ENCODE results near the gene NLGN3.

NLGN3 gene

DNA sequence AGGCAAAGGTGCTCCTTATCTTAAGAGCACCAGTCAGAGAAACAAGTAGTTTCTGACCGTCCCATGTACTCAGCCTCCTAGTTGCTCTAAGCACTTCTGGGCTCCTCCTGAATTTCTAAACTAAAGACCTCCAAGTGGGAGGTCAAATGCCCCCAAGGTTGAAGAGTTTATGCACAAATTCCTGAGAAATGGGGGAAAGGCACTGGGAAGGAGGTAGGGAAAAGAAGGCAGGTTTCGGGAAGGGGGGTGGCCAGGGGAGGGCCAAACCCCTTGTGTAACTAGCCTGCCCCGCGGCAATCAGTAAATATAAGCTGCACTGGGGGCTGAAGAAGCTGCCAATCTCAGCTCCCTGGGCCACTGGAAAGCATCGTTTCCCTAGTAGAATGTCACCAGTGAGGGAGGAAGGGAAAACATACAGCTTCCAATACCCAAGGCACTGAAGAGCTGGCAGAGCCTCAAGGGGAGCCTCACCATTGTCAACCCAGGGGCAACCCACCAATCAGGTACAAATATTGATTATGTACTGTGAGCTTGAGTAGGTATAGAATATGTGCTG is 45.6 kb upstream of the NLGN3 start:
- H3K4me3 ChIP-seq (ENCODE audit: low read depth, low read length), result no peak overlapping the region
- no peak for DNase-seq (ENCODE audit: low read depth)
- TF ChIP-seq, protein P1, sequence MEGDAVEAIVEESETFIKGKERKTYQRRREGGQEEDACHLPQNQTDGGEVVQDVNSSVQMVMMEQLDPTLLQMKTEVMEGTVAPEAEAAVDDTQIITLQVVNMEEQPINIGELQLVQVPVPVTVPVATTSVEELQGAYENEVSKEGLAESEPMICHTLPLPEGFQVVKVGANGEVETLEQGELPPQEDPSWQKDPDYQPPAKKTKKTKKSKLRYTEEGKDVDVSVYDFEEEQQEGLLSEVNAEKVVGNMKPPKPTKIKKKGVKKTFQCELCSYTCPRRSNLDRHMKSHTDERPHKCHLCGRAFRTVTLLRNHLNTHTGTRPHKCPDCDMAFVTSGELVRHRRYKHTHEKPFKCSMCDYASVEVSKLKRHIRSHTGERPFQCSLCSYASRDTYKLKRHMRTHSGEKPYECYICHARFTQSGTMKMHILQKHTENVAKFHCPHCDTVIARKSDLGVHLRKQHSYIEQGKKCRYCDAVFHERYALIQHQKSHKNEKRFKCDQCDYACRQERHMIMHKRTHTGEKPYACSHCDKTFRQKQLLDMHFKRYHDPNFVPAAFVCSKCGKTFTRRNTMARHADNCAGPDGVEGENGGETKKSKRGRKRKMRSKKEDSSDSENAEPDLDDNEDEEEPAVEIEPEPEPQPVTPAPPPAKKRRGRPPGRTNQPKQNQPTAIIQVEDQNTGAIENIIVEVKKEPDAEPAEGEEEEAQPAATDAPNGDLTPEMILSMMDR (IDR thresholded peaks at IDR 0.05; ENCODE audit: low read depth, low read length, missing control alignments), result no peak

DNA sequence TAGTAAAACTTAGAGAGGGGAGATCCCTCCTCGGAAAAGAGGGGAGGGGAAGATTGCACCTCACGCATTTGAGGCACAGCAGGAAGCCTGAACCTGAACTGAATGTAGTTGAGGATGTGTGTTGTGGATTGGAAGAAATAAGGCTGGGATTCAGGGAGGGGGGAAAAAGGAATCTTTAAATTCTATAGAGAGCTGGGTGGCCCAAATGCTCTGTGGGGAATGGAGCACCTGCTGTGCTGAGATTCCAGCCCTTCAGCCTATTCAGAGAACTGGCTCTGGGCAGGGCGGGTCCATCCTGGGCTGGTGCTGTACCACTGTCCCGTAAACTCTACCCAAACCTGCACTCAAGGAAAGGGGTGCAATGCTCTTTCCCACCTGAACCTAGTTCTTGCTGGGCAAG is 44.9 kb upstream of the NLGN3 start:
- H3K4me3 ChIP-seq (ENCODE audit: low read depth, low read length), result no peak overlapping the region

DNA sequence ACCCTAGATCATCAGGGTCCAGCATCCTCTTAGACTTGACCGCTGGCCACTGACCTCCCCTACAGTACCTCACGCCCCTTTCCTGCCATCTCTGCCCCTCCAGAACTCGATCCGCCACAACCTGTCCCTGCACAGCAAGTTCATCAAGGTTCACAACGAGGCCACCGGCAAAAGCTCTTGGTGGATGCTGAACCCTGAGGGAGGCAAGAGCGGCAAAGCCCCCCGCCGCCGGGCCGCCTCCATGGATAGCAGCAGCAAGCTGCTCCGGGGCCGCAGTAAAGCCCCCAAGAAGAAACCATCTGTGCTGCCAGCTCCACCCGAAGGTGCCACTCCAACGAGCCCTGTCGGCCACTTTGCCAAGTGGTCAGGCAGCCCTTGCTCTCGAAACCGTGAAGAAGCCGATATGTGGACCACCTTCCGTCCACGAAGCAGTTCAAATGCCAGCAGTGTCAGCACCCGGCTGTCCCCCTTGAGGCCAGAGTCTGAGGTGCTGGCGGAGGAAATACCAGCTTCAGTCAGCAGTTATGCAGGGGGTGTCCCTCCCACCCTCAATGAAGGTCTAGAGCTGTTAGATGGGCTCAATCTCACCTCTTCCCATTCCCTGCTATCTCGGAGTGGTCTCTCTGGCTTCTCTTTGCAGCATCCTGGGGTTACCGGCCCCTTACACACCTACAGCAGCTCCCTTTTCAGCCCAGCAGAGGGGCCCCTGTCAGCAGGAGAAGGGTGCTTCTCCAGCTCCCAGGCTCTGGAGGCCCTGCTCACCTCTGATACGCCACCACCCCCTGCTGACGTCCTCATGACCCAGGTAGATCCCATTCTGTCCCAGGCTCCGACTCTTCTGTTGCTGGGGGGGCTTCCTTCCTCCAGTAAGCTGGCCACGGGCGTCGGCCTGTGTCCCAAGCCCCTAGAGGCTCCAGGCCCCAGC is 43.8 kb upstream of the NLGN3 start:
- no peak overlapping the region for H3K4me3 ChIP-seq (ENCODE audit: low read depth, low read length)
- TF ChIP-seq, protein P1 (IDR thresholded peaks at IDR 0.05; ENCODE audit: low read depth, low read length, missing control alignments), result no peak
- no peak for DNase-seq (ENCODE audit: low read depth)

More for the DNA sequence above, 44.9 kb upstream of the NLGN3 start:
- DNase-seq (ENCODE audit: low read depth), result no peak
- TF ChIP-seq, protein P1 (IDR thresholded peaks at IDR 0.05; ENCODE audit: low read depth, low read length, missing control alignments), result no peak

DNA sequence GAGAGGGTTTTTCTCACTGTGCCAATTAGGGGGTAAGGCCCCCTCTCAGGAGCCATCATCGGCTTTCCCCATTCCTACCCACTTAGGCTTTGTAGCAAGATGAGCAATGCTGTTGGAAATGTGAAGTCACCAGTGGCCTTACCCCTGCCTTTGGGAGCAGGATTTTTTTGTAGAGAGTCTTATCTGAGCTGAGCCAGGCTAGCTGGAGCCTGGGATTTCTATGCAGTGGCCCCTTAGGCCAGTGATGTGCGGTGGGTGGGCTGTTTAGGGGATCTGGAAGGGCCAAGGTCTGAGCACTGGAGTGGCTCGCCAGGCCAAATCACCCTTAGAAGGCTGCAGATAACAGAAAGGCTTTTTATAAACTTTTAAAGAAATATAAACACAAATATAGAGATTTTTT is 42.3 kb upstream of the NLGN3 start:
- H3K4me3 ChIP-seq (ENCODE audit: low read depth, low read length), result no peak overlapping the region
- TF ChIP-seq, protein P1 (IDR thresholded peaks at IDR 0.05; ENCODE audit: low read depth, low read length, missing control alignments), result no peak
- DNase-seq (ENCODE audit: low read depth), result no peak

DNA sequence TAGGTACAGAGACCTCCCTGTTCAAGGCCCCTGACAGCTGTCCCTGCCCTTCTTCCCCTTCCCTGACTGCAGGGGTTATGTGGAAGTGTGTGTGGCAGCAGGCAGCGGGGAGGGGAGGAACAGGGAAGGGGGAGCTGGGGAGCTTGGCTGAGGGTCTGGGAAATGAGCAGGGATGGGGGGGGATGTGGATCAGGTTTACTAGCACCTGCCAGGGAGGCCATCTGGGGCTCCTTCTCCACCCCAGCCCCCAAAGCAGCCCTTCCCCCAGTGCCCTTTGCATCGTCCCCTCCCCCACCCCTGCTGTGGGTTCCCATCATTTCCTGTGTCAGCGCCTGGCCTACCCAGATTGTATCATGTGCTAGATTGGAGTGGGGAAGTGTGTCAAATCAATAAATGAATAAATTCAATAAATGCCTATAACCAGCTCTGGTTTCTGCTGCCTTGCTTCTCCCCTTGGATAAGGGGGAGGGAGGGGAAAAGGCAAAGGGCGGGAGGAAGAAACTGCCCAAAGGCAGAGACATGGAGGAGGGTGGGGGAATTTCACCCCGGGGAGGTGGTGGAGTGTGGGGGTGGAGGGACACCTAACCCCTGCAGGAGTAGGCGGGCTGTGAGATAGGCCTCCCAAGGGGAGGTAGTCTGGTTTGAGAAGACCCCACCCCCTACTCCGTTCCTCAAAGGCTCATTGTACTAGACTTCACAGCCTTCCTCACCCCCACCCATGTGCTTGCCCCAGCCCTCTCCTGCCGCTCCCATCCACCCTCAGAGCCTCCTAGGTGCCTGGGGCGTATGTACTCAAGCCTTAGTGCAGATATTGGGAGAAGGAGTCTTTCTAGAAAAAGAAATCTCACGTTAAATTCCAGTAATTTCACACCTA is 41.3 kb upstream of the NLGN3 start:
- TF ChIP-seq, protein P1 (IDR thresholded peaks at IDR 0.05; ENCODE audit: low read depth, low read length, missing control alignments), result no peak
- no peak overlapping the region for H3K4me3 ChIP-seq (ENCODE audit: low read depth, low read length)
- no peak for DNase-seq (ENCODE audit: low read depth)

DNA sequence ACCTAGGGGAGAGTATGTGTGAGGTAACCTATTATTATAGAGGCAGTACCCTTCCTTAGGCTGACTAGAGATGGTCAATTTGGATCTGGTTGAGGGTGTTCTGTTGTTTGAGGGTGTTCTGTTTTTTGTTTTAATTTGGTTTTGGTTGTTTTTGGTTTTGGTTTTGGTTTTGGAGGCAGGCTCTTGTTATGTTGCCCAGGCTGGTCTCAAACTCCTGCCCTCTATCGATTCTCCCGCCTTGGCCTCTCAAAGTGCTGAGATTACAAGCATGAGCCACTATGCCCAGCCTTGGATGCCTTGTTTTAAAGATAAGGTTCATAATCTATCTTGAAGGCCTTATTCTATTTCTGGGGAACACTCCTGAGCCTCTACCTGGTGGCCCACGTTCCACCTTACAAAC is 39.0 kb upstream of the NLGN3 start:
- no peak for DNase-seq (ENCODE audit: low read depth)
- H3K4me3 ChIP-seq (ENCODE audit: low read depth, low read length), result no peak overlapping the region
- TF ChIP-seq, protein P1 (IDR thresholded peaks at IDR 0.05; ENCODE audit: low read depth, low read length, missing control alignments), result no peak
